WERI-Rb-1 (cell line): ENCODE results near the gene EMILIN2.

Experiments used
- DNase-seq: peaks from one replicate; pipeline ENCODE4 v3.0.0-alpha.2; 2020
- H3K27ac ChIP-seq: fragments of 250-450 bp; sonication (Bioruptor Pico); 2 replicates; pipeline ENCODE4 v1.5.1; 2020; ENCODE audit warnings: mild to moderate bottlenecking, moderate library complexity
- H3K27me3 ChIP-seq: fragments of 250-450 bp; sonication (Bioruptor Pico); 2 replicates; pipeline ENCODE4 v1.5.1; 2021; ENCODE audit warnings: mild to moderate bottlenecking, low read depth, moderate library complexity; ENCODE audit not compliant: insufficient read depth, severe bottlenecking
- H3K36me3 ChIP-seq: fragments of 250-450 bp; sonication (Bioruptor Pico); 2 replicates; pipeline ENCODE4 v1.5.1; 2020; ENCODE audit warnings: mild to moderate bottlenecking, moderate library complexity
- H3K4me3 ChIP-seq: 2 replicates; pipeline ENCODE4 v1.5.1; 2011; ENCODE audit warnings: low read depth, mild to moderate bottlenecking, control low read depth, low read length
- H3K9me3 ChIP-seq: fragments of 250-450 bp; sonication (Bioruptor Pico); 2 replicates; pipeline ENCODE4 v1.5.1; 2021; ENCODE audit warnings: mild to moderate bottlenecking, moderate library complexity; ENCODE audit not compliant: severe bottlenecking
- CTCF ChIP-seq: IDR thresholded peaks from 2 replicates; pipeline ENCODE4 v1.5.1; 2011; ENCODE audit warnings: low read depth, mild to moderate bottlenecking, control low read depth, inconsistent platforms, low read length

The EMILIN2 gene

GRCh38 chr18:2952605-2953004 is 105.8 kb downstream of the EMILIN2 start:
- Histone ChIP-seq H3K36me3 (peaks cover 52% of the 10 kb centered on the region), H3K9me3 (no peaks in the 10 kb centered on the region), H3K27me3 (no peaks in the 10 kb centered on the region), H3K27ac (no peak overlapping the region), H3K4me3 (no peak overlapping the region)
- TF ChIP-seq CTCF: no peak
- no peak for DNase-seq

GRCh38 chr18:2953935-2954653 is 107.3 kb downstream of the EMILIN2 start:
- Histone ChIP-seq H3K4me3 (no peak overlapping the region), H3K36me3 (peaks cover 48% of the 10 kb centered on the region)
- no peak for TF ChIP-seq CTCF

GRCh38 chr18:2954869-2955645 is 108.3 kb downstream of the EMILIN2 start:
- no peaks in the 10 kb centered on the region for H3K27me3 ChIP-seq
- no peaks in the 10 kb centered on the region for H3K9me3 ChIP-seq
- peaks cover 47% of the 10 kb centered on the region for H3K36me3 ChIP-seq
- no peak for TF ChIP-seq CTCF
- DNase-seq: no peak
- H3K27ac ChIP-seq: no peak overlapping the region
- H3K4me3 ChIP-seq: no peak overlapping the region

More at GRCh38 chr18:2953935-2954653, 107.3 kb downstream of the EMILIN2 start:
- DNase-seq: no peak
- Histone ChIP-seq H3K27me3 (no peaks in the 10 kb centered on the region), H3K9me3 (no peaks in the 10 kb centered on the region), H3K27ac (no peak overlapping the region)

- H3K27ac ChIP-seq: no peak overlapping the region
- TF ChIP-seq CTCF: no peak
- H3K36me3 ChIP-seq: peaks cover 38% of the 10 kb centered on the region
- H3K27me3 ChIP-seq: no peaks in the 10 kb centered on the region
- H3K4me3 ChIP-seq: no peak overlapping the region
- no peak for DNase-seq
- H3K9me3 ChIP-seq: no peaks in the 10 kb centered on the region
These were observed 109.2 kb downstream of the EMILIN2 start for GRCh38 chr18:2956056-2956455.

- Histone ChIP-seq H3K4me3 (no peak overlapping the region), H3K9me3 (no peaks in the 10 kb centered on the region), H3K27me3 (no peaks in the 10 kb centered on the region), H3K36me3 (peaks cover 22% of the 10 kb centered on the region), H3K27ac (no peak overlapping the region)
- no peak for TF ChIP-seq CTCF
- DNase-seq: no peak
These were observed 112.1 kb downstream of the EMILIN2 start for GRCh38 chr18:2958819-2959298.
